ENCODE measurements around the gene PFDN6.
"Not testable (repeated sequence)": the region's sequence is repeated elsewhere in the genome, so short reads cannot be mapped to it uniquely, and the experiment has no call there.

PFDN6 gene

DNA sequence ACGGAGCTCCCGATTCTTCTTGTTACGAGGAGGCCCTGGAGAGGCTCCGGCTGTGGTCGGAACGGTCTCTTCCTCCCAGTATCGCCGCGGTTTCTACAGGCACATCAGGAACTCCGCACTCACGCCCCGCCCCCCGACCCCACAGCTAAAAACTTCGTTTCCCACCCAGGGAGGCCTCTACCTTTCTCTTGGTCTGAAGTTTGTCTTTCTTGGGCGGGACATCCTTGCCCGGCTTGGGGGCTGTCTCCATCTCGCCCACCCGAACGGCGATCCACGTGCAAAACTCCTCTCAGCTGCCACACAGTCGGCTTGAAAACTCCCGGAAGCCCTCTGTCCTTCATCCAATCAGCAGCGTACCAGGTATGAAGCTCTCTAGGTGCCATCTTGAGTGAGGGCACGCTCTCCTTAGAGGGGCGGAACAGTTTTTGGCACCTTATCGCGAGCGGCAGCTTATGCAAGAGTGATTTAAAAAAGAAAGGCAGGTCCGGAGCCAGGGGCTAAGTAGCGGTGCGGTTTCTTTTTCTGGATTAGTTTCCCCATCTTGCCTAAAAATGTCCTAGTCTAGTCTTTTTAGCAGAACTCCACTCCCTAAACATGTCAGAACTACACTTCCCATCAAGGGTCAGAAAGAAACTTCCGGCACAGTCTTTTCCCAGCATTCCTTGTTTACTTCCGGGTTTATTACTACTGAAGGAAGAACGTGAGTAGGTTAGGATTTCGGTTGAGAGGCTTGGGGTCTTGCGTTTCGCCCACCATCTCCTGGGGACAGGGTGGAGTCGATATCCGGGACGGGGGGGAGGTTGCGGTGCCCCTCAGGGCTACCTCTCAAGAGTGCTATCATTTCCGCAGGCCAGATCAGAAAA lies at the start of gene PFDN6, which contains the start of gene WDR46:
Gene PFDN6 (plus strand): TSS at position 681 of the 863 bp plus-strand sequence. CDS start 256 bp downstream, outside the sequence.
Gene WDR46 (minus strand): TSS at position 319 of the 863 bp plus-strand sequence. CDS start 69 bp downstream, at position 250.
- FAIRE-seq, result no peak

DNA sequence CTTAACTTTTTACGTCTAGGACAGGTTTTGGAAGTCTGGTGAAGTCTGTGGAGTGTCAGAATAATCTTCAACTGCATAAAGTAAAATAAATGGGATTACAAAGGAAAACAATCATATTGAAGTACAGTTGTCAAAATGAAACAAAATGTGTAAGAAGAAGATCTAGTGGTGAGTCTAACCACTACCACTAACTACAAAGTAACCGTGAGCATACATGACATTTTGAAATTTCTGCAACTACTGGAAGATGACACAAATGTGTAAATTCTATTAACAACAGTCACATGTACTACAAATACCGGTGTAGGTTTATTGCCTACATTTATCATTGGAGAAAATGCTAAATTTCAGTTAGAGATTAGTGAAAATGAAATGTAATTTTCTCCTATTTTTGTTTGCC lies 47.4 kb upstream of the PFDN6 start:
- FAIRE-seq, result no peak

DNA sequence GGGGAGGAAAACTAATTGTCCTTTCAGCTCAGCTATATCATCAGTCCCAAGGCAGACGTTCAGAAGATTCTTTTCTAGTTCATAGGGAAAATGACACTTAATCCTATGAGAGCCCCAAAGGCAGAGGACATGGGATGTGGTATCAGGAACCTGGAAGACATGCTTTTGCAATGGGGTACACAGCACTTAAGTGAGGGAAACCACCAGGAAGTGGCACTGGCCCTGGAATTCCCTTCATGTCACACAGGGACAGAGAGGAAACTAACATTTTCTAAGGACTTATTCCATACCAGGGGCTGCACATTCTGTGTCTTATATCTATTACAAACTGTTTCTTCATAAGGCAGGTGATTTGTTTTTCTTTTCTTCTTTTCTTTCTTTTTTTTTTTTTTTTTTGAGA lies 45.9 kb upstream of the PFDN6 start:
- no peak for FAIRE-seq

DNA sequence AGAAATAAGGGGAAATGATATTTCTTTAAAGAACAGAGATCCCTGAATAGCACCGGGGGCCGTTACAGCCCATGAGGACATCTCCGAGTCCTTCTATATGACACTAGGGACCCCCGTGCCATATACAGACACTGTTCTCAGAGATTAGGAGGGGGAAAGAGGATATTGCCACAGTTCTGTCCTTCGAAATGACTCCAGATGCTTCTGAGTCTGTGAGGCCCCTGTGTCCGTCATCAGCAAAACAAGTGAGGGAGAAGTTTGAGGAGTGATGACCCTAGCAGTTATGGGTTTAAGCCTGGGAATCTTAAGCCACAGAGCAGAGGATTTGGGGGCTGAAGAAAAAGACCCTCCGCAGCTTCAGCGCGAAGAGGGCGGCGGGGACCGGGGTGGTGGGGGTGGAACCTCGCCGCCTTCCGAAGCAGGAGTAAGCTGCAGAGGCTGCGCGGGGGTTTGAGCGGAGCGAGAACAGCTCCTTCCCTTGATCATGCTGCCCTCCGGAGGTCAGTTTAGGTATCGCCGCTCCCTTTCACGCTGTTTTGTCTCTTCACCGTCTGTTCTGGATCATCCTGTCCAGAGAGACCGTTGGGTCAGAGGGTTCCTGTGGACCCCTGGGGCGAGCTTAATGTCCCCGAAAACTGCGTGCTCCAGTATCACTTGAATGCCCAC lies 41.3 kb upstream of the PFDN6 start:
- no peak for FAIRE-seq

DNA sequence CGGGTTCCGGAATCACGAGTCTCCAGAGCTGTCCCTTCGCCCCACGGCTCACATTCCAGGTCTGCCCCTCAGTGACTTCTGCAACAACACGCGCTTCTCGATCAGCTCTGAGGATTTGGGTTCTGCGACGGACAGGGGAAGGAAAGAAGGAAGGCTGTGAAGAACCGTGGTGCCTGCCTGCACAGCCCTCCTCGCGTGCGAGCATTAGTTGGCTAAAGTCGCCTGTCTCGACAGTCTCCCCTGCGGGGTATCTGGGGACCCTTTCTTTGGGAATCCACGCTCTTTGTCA lies 40.8 kb upstream of the PFDN6 start:
- no peak for FAIRE-seq

DNA sequence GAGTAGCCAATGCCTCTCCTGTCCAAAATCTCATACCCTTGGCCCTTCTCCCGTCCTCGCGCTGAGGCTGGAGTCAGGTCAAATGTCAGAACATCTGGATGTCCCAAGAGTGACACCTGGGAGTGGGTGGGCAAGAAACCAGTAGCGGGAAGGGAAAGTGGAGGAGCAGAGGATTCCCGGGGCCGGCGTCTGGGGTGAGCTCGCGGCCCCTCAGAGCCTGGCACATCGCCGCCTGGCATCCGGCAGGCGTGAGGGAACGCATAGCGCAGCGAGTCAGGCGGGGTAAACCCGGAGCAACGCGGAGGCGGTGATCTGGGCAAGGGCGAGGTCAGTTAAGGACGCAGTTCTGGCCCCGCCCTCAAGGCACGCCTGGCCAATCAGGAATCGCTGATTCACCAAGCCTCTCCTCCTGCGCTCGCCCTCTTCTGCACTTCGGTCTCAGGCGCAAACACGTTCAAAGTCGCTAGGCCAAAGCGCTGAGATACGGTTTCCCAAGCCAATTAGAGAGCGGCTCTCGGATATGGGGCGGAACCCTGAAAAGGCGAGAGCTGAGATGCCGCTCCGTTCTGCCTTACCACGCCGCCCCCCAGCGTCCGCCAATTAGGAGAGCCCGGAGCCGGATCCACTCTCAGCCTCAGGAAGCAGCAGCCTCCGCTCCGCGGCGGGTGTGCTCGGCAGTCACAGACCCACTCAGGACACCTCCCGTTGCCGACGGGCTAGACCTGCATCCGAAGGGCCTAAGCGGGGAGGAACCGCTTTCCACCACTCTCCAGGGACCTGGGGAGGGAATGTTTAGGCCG lies 40.3 kb upstream of the PFDN6 start:
- FAIRE-seq, result peak; percentile 96

DNA sequence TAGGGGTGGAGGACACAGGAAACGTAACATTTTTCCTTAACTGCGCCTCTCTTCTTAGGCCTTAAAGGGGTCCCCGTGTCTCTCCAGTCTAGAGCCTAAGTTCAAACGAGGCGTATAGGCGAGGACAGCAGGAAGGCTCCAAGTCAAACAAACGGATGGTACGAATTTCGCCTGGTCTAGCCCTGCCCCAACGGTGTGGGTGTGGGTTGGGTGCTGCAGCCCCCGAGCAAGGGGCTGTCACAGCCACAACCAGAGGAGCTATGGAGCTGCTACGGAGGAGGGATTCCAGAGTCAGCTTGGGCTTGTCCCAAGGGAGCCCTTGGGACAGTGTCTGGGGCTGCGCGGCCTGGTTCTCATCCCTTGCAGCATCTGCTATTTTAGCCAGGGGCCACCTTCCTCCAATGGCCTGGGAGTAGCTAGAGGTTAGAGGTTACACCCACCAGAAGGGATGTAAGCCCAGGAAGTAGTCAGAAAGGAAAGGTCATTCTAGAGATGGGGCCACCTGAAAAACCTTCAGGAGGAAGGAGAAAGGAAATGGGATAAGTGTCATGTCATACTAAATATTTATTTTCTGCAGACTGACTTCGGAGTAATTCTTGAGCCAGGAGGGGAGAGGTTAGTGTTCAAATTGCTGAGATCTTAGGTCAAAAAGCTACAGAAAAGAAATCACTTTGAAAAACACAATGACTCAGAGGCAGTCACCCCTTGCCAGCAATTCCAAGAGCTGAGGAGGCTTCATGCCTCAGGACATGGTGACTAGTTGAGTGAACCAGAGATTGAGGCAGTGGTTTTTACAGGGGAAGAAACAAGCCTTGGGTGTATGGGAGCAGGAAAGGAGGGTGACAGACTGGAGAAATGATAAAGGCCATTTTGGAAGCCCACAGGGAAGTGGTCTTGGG lies 39.4 kb upstream of the PFDN6 start:
- no peak for FAIRE-seq

DNA sequence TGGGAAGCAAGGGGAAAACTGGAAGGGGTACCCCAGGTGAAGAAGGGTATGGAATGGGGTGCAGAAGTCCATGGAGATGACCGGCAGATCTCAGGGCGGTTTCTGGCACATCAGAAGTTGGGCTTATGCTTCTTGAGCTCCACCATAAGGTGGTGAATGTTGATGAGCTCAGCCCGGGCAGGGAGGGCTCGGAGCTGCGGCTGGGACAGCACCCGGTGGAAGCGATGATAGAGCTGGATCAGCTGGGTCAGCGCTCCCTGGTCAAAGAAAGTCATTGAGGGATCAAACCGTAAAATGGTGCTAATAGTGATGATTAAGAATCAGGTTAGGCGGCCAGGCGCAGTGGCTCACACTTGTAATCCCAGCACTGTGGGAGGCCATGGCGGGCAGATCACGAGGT lies 38.7 kb upstream of the PFDN6 start:
- no peak for FAIRE-seq

DNA sequence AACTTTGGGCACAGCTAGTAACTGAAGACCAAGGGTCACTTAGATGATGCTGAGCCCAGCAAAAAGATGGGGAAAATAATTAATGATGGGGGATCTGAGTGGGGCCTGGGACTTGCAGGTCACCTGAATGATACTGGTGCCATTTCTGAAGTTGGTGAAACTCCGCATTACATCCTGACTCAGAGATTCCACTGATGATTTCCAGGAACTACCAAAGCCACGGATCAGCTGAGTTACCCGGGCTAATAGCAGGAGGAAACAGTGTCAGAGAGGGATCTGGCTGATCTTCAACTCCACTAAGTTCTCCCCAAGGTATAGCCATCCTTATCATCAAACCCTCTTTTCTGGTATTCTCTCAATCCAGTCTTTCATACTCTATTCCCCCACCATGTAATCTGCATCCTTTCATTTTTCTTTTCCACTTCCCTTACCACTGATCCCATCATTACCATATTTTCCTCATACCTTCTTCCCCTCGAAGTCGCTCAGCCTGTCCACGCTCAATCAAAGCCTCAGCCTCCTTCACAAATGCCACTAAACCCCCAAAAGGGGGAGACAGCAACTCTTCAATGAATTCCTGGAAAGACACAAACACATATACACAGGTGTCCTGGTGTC lies 37.9 kb upstream of the PFDN6 start:
- no peak for FAIRE-seq

DNA sequence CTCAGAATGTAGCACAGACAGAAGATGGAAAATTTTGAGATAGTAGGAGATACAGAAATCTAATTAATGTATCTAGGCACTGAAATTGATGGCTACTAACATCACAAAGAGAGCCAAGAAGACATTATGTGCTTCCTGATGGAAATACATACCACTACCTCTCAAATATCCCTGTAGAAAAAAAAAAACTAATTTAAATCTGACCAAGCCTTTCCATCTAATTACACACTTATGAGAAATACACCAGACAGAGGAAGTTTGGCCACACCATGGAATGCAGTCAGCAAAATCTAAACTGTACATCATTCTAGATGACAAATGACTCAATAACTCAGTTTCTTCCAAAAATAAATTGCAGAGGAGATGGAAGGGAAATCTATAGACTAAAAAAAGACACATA lies 36.6 kb upstream of the PFDN6 start:
- no peak for FAIRE-seq

DNA sequence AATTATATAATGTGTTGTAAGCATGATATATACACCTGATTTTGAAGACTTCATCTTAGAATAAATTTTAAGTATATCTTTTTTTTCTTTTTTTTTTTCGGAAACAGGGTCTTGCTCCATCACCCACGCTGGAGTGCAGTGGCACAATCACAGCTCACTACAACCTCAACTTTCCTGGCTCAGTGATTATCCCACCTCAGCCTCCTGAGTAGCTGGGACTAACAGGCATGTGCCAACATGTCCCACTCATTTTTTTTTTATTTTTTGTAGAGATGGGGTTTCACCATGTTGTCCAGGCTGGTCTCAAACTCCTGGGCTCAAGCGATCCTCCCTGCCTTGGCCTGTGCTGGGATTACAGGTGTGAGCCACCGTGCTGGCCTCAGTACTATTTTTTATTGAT lies 34.8 kb upstream of the PFDN6 start:
- no peak for FAIRE-seq

DNA sequence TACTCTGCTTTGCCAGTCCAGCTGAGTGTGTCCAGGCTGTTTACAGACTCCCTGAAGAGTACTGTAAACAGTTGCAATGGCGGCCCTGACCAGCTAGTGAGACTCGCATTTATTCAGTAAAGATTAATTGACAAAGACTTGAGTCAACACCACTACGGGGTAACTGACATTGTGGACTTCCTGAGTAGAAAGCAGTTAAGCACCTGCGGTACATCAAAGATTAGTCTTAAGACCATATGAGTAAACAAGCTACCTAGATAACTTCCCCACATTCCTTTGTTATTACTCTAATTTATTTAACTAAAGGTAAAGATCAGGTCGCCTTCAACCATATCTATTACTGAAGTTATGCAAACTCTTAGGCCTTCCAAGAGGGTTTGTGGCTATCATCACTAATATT lies 30.4 kb upstream of the PFDN6 start:
- no peak for FAIRE-seq

DNA sequence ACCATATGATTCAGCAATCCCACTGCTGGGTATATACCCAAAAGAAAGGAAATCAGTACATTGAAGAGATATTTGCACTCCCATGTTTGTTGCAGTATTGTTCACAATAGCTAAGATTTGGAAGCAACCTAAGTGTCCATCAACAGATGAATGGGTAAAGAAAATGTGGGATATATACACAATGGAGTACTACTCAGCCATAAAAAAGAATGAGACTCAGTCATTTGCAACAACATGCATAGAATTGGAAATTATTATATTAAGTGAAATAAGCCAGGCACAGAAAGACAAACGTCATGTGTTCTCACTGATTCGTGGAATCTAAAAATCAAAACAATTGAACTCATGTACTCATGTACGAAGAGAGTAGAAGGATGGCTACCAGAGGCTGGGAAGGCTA lies 26.9 kb upstream of the PFDN6 start:
- not testable (repeated sequence) for FAIRE-seq

DNA sequence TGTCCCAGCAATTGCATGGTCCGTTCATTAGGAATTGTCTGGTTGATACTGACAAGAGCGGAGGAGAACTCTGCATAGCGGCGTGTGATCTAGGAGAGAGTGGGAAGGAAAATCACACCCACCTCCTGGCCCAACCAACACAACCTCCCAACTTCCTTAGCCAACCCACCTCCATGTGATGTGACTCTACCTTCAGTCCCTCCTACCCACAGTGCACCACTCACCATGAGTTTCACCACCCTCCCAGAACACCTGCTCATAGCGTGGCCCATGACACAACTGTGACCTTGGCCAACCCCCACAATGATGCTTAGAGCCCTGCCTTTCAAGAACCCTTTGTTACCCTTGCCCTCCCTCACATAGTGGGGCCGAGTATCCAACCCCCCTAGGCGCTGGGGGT lies 25.4 kb upstream of the PFDN6 start:
- FAIRE-seq, result no peak

DNA sequence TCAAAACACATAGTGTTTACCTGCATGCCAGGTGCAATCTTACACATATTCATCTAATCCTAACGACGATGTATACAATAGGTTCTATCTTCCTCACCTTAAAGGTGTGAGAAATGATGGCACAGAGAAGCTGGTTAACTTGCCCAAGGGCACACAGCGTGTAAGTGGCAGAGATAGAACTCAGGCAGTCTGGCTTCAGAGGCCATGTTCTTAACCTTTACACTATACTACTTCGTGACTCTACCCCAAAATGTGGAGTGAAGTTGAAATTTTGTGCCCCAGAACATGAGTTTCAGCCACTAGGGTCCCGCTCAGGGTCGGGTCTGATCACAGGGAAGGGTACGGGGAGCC lies 18.3 kb upstream of the PFDN6 start:
- FAIRE-seq, result no peak

DNA sequence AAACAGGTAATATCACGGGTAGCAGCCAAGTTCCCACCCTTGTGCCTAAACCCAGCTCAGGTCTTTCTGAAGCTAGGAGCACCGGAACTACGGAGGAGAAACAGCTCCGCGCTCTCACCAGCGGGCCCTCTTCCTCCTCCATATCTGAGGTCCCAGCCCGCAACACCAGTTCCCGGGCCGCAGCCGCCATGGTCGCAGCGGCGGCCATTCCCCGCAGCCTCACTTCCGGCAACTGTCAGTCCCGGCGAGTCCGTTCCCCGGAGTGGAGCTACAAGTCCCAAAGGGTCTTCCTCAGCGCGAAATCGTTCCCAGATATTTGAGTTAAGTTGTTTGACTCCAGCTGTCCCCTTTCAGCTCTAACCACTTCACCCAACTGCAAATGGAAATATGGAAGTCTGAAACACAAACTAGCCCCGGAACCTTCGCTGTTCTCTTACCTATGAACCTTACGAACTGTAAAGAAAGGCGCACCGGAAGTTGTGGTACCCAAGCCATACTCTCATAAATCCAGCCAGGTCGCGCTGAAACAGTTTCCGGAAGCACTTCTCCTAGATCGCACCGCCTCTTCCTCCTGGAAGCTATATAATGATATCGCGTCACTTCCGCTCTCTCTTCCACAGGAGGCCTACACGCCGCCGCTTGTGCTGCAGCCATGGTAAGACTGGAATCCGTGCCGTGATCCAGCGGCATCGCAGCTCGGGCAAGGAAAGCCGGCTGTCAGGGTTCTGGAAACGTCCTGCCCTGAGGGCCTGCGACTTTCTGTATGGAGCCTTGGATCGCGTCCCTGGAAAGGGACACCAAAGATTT lies 17.7 kb upstream of the PFDN6 start, which contains the start of the genes RPS18 and VPS52:
Gene RPS18 (plus strand): TSS at position 608 of the 807 bp plus-strand sequence. CDS start 45 bp downstream, at position 653.
Gene VPS52 (minus strand): TSS at position 409 of the 807 bp plus-strand sequence. CDS start 201 bp downstream, at position 208.
- FAIRE-seq, result peak; percentile 83

DNA sequence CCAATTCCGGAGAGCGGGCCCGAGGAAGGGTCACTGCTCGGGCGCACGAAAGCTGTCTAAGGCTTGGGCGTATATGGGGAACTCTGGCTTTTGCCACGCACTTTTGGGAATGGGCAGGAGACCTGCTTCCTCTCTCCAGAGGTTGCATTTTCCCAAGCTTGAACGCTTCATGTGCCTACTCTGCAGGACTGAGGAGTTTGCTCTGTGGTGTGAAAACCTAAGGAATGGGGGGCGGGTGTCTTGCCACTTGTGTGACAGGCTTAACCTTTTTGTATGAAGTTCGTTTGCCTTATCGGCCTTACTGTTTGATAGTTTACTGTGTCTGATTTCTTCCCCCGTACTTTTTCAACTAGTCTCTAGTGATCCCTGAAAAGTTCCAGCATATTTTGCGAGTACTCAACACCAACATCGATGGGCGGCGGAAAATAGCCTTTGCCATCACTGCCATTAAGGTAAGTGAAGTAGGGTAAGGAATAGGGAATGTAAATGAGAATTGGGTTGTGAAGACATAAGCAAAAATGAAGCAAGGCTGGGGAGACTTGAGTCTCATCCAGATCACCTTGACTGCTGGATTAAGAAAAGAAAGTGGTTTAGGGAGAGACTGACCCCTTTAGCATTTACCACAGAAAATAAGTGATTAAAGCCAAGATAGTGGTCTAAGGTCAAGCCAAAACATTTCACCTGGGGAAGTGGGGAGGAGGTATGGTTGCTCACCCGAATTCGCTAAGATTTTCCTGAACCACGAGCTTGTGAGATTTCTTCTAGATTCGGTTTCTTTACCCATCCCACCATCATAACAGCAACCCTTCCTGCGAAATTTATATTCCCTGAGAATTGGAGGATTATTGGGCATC lies 16.9 kb upstream of the PFDN6 start:
- no peak for FAIRE-seq

DNA sequence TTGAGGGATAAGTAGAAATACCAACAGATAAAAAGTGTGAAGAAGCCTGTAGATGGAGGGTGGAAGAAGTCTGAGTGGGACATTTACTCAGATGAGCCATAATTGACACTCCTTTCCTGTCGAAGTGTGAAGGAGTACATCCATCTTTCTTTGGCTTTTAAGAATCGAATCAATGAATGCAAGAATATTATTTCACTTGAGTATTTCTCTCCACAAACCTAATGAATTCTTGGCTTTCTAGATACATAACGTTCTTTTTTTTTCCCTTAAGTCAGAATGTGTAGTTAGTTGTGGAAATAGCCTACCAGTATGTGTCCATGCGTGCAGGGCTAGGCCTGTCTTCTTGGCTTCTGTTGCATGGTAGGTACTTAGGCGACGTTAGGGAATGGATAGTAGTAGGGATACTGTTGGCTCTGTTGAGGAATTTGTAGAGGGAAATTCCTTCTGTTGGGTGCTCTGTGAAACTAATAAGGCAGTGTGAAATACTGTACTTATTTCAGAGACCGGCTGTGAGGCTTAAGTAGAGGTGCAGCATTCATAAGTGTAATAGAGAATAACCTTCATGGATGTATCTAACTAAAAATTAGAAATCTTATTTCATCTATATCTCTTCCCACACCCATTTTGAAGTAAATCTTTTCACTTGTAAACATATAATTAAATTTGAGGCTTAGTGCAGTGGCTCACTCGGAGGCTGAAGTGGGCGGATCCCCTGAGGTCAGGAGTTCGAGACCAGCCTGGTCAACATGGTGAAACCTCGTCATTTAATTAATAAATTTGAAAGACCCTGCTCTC lies 16.1 kb upstream of the PFDN6 start:
- no peak for FAIRE-seq
